Mesothelial cell of epicardium (in vitro differentiated cells): ENCODE data around the gene GNPTAB. TPM values are rescaled to one million over a fixed set of nuclear protein-coding genes. Genes with fewer than 3 reads are reported as not detected.

Experiments
- DNase-seq, 2 experiments: peaks; one replicate each; pipeline ENCODE4 v3.0.0; 2021; ENCODE audit warnings: low spot score in 2 of 2; ENCODE audit not compliant: unreplicated experiment in 2 of 2
- H3K27ac Mint-ChIP-seq: 2 replicates; pipeline ENCODE4 v1.8.0; 2021; ENCODE audit warnings: mixed read lengths
- H3K27me3 Mint-ChIP-seq: 2 replicates; pipeline ENCODE4 v1.8.0; 2021; ENCODE audit warnings: low read depth, mixed read lengths
- H3K36me3 Mint-ChIP-seq: 2 replicates; pipeline ENCODE4 v1.8.0; 2021; ENCODE audit warnings: mixed read lengths
- H3K4me1 Mint-ChIP-seq: 2 replicates; pipeline ENCODE4 v1.8.0; 2021; ENCODE audit warnings: mixed read lengths
- H3K4me3 Mint-ChIP-seq: 2 replicates; pipeline ENCODE4 v1.8.0; 2021; ENCODE audit warnings: mild to moderate bottlenecking, moderate library complexity, mixed read lengths
- H3K9me3 Mint-ChIP-seq: 2 replicates; pipeline ENCODE4 v1.8.0; 2021; ENCODE audit warnings: mixed read lengths
- total RNA-seq: library from RNA; stranded (reverse); gene quantifications from 3 replicates; pipeline ENCODE4 v1.2.1, GENCODE V29; 2021
- TF ChIP-seq, protein P1 (sequence below): fragments of 200-600 bp; sonication (generic); IDR thresholded peaks from one replicate; pipeline ENCODE4 v1.5.0; 2021; ENCODE audit warnings: antibody characterized with exemption; ENCODE audit not compliant: unreplicated experiment

Gene GNPTAB
- total RNA-seq, 1 donor from 2014 or later = 35.9 TPM

DNA sequence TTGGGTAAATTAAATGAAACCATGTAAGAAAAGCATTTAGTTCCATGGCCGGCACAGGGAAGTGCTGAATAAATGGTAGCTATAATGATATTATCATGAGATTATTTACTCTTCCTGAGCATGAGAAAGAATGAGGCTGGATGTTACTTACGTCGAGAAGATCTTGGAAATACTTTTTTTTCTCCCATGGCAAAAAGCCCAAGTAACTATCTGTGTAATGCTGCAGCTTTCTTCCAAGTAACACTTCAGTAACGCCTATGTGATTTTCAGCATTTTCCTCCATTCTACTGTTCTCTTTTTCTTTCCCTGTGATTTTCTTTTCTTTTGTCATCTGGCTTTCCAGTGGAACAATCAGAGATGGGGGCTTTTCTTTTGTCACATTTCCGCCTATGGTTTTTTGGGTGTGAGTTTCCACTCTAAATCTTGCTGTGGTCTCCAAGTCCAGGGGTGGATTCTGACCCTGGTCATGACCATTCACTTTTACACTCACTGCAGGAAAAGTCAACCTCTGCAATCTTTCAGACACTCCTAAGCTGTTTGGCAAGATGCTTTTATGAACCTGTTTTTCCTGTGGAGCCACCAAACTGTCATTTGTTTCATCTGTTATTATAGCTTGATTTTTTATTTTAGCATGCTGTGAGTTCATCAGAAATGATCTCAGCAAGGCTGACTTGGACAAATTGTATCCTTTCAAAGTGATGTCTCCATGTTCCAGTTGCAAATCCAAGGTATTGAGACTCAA, 66.5 kb downstream of the GNPTAB start:
- Mint-ChIP-seq H3K36me3 (peaks cover 7% of the 10 kb centered on the region), H3K9me3 (no peaks in the 10 kb centered on the region), H3K4me1 (peaks cover 25% of the 10 kb centered on the region), H3K4me3 (no peak overlapping the region), H3K27me3 (no peaks in the 10 kb centered on the region), H3K27ac (peak overlapping the region; percentile 63)
- TF ChIP-seq, protein P1, sequence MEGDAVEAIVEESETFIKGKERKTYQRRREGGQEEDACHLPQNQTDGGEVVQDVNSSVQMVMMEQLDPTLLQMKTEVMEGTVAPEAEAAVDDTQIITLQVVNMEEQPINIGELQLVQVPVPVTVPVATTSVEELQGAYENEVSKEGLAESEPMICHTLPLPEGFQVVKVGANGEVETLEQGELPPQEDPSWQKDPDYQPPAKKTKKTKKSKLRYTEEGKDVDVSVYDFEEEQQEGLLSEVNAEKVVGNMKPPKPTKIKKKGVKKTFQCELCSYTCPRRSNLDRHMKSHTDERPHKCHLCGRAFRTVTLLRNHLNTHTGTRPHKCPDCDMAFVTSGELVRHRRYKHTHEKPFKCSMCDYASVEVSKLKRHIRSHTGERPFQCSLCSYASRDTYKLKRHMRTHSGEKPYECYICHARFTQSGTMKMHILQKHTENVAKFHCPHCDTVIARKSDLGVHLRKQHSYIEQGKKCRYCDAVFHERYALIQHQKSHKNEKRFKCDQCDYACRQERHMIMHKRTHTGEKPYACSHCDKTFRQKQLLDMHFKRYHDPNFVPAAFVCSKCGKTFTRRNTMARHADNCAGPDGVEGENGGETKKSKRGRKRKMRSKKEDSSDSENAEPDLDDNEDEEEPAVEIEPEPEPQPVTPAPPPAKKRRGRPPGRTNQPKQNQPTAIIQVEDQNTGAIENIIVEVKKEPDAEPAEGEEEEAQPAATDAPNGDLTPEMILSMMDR = no peak
- DNase-seq = no peak

DNA sequence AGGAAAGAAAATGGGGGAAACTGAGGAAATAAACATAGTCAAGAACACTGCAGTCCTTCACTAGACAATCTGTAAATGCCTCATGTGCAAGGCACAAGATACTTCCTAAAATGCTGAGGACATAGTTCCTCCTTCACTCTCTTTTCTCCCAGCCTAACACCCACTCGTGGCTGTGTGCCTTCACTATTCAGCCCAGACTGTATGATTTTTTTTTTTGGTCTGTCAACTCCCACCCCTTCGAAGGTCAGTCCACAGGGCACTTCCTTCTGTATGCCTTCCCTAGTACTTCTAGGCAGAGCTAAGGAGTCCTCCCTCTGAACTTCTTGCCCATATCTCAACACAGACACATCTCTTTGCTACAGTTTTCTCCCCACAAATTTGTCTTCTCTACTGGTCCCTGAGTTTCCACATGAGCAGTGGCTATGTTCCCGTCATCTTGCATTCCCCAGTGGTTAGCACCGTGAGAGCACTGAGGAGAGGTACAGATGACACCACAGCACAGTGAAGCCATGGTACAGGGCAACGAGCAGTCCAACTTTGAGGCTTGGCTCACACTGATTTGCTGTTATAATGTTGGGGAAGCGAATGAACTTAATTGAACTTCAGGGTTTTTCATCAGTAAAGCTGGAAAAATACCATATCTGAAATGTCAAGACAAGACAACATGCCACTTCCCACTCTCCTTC, 67.4 kb downstream of the GNPTAB start:
- TF ChIP-seq, protein P1 = no peak
- Mint-ChIP-seq H3K27me3 (no peaks in the 10 kb centered on the region), H3K4me1 (peaks cover 25% of the 10 kb centered on the region), H3K9me3 (no peaks in the 10 kb centered on the region), H3K27ac (peak overlapping the region; percentile 1), H3K36me3 (peaks cover 11% of the 10 kb centered on the region), H3K4me3 (no peak overlapping the region)
- no peak for DNase-seq

DNA sequence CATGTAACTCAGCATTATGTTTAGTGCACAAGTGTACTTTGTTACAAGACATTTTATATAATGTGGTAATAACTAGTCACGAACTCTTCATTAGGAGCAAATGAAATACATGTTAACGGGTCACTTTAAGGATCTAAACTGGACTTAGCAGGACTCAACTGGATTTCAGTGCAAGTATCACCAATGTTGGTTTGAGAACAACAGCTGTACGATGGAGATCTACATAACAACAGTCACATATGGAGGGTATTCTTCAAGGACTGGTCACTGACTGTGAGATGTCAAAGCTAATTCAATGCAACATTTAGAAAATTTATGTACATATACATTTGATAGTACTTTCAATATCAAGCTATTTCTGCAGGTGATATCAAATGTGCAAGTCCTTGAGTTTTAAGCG, 69.0 kb downstream of the GNPTAB start:
- H3K27ac Mint-ChIP-seq = no peak overlapping the region
- no peak overlapping the region for H3K4me3 Mint-ChIP-seq
- H3K27me3 Mint-ChIP-seq = no peaks in the 10 kb centered on the region
- H3K36me3 Mint-ChIP-seq = peaks cover 13% of the 10 kb centered on the region
- H3K9me3 Mint-ChIP-seq = no peaks in the 10 kb centered on the region
- no peak for DNase-seq
- TF ChIP-seq, protein P1 = no peak
- H3K4me1 Mint-ChIP-seq = peaks cover 25% of the 10 kb centered on the region

DNA sequence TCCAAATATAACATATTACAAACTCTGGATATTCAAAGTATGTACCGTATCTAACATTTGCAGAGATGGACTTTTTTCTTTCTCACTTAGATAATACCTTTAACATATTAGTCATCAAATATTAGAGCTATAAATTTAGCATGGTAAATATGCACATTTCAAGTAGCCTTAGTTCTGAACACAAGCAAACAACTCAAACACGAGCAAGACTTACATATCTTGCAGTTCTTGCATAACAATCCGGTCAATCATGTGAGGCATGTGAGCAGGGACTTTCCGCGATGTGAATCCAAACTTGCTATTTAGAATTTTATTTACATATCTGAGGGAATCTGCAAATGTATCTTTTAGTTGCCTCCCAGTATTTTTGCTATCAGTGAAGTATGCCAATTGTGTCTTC, 69.4 kb downstream of the GNPTAB start:
- H3K4me1 Mint-ChIP-seq = peaks cover 25% of the 10 kb centered on the region
- no peak overlapping the region for H3K27ac Mint-ChIP-seq
- H3K27me3 Mint-ChIP-seq = no peaks in the 10 kb centered on the region
- DNase-seq = no peak
- H3K4me3 Mint-ChIP-seq = no peak overlapping the region
- no peaks in the 10 kb centered on the region for H3K9me3 Mint-ChIP-seq
- TF ChIP-seq, protein P1 = no peak
- H3K36me3 Mint-ChIP-seq = peaks cover 14% of the 10 kb centered on the region

DNA sequence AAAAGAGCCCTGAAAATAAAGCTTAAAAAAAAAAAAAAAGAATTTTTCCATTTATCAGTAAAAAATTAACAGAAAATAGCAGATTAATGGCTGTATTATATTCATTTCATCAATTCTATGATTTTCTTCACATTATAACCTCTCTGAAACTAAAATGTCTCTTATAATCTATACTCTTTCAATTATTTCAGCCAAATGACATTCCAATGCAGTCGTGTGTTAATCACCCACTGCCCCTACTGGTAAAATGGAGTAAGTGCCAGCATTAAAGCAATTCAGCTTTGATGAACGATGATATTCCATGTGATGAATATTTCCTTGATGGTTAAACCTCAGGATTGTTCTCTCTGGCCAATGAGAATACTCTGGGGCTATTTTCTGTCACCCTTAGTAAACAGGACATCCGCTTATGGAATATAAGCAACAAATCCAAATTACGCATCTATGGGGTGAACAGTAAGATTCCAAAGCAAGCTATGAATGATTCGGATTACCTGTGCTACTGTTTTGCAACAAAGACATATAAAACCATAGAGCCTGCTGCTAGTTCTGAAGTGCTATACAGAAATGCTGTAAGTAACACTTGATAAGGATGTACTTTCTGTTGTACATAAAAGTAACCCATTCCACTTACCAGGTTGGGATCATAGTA, 71.2 kb downstream of the GNPTAB start:
- Mint-ChIP-seq H3K27me3 (no peaks in the 10 kb centered on the region), H3K4me1 (peaks cover 13% of the 10 kb centered on the region), H3K9me3 (no peaks in the 10 kb centered on the region), H3K27ac (no peak overlapping the region), H3K4me3 (no peak overlapping the region), H3K36me3 (peaks cover 22% of the 10 kb centered on the region)
- TF ChIP-seq, protein P1 = peak; percentile 76
- DNase-seq = no peak
